MCF 10A (cell line): ENCODE results near the gene XRCC3. TPM values are rescaled to one million over a fixed set of nuclear protein-coding genes. Genes with fewer than 3 reads are reported as not detected.

ENCODE experiments used
- BruUV-seq: library from RNA; stranded (reverse); fragments of 400-500 nt; replicated peaks from 2 replicates; lab custom pipeline; 2021; lab: Mats Ljungman, UMichigan
- CTCF ChIA-PET: fragments of 300-600 bp; sonication (Branson Sonifier 250); formaldehyde crosslinking; extraction: SDS; loops from one replicate; lab custom pipeline; 2021; ENCODE audit warnings: antibody characterized with exemption, inconsistent platforms; lab: Yijun Ruan, JAX
- POLR2A ChIA-PET: fragments of 300-600, 350-650 bp; sonication (Branson Sonifier 250); formaldehyde crosslinking; extraction: SDS; loops from one replicate; lab custom pipeline; 2020; ENCODE audit warnings: antibody characterized with exemption, inconsistent platforms; lab: Yijun Ruan, JAX
- DNase-seq: peaks from one replicate; pipeline ENCODE4 v3.0.0-alpha.2; 2018; ENCODE audit not compliant: unreplicated experiment
- H3K27ac Mint-ChIP-seq: one replicate; pipeline ENCODE4 v1.8.0; 2022; ENCODE audit warnings: mild to moderate bottlenecking, low read depth, mixed read lengths; ENCODE audit not compliant: unreplicated experiment
- H3K27me3 Mint-ChIP-seq: one replicate; pipeline ENCODE4 v1.8.0; 2022; ENCODE audit warnings: mixed read lengths; ENCODE audit not compliant: insufficient read depth, unreplicated experiment
- H3K36me3 Mint-ChIP-seq: one replicate; pipeline ENCODE4 v1.8.0; 2022; ENCODE audit warnings: mild to moderate bottlenecking, moderate library complexity, mixed read lengths; ENCODE audit not compliant: insufficient read depth, unreplicated experiment
- H3K4me1 Mint-ChIP-seq: one replicate; pipeline ENCODE4 v1.8.0; 2022; ENCODE audit warnings: mixed read lengths; ENCODE audit not compliant: insufficient read depth, unreplicated experiment
- H3K4me3 Mint-ChIP-seq: one replicate; pipeline ENCODE4 v1.8.0; 2022; ENCODE audit warnings: mild to moderate bottlenecking, moderate library complexity, mixed read lengths; ENCODE audit not compliant: unreplicated experiment
- H3K9me3 Mint-ChIP-seq: one replicate; pipeline ENCODE4 v1.8.0; 2022; ENCODE audit warnings: mixed read lengths; ENCODE audit not compliant: unreplicated experiment
- CTCF ChIP-seq: fragments of 200-600 bp; IDR thresholded peaks from one replicate; pipeline ENCODE4 v1.8.0; 2022; ENCODE audit warnings: antibody characterized with exemption, mild to moderate bottlenecking; ENCODE audit not compliant: unreplicated experiment
- intact Hi-C: fragments of 100-400 bp; cut with micrococcal nuclease; formaldehyde crosslinking; loops from 2 replicates; pipeline ENCODE4 v1.14.1; 2022
- total RNA-seq: library from RNA; stranded (reverse); gene quantifications from 2 replicates; pipeline ENCODE4 v1.2.3, GENCODE V29; 2022

The XRCC3 gene
- total RNA-seq, 1 experiment from 2014 or later, result 17.5 TPM

GRCh38 chr14:103688441-103688840, 26.8 kb downstream of the XRCC3 start:
- TF ChIP-seq CTCF, result no peak
- ChIA-PET CTCF (interaction anchor here (0.6 to 0.8 kb wide), 2 partner anchors 121 to 1094 kb away, joined by 4 read pairs; no protein-coding TSS in a partner anchor), POLR2A (interaction anchor here (0.6 kb wide), 1 partner anchor 148 kb away, joined by 3 read pairs; no protein-coding TSS in a partner anchor)
- no peak for DNase-seq
- Mint-ChIP-seq H3K27ac (no peak overlapping the region), H3K4me1 (peaks cover 5% of the 10 kb centered on the region), H3K4me3 (no peak overlapping the region), H3K36me3 (peaks cover 74% of the 10 kb centered on the region), H3K9me3 (no peaks in the 10 kb centered on the region), H3K27me3 (no peaks in the 10 kb centered on the region)
- intact Hi-C loops, result no loop called here
- no TSS peak for BruUV-seq

GRCh38 chr14:103687712-103688111, 27.5 kb downstream of the XRCC3 start:
- Mint-ChIP-seq H3K36me3 (peaks cover 80% of the 10 kb centered on the region), H3K4me1 (no peaks in the 10 kb centered on the region), H3K9me3 (no peaks in the 10 kb centered on the region), H3K27ac (no peak overlapping the region), H3K4me3 (no peak overlapping the region), H3K27me3 (no peaks in the 10 kb centered on the region)
- DNase-seq, result no peak
- TF ChIP-seq CTCF, result no peak
- CTCF ChIA-PET, result interaction anchor here (0.8 kb wide), 1 partner anchor 120 kb away, joined by 4 read pairs; no protein-coding TSS in a partner anchor
- intact Hi-C loops, result no loop called here
- POLR2A ChIA-PET, result no interaction called here
- BruUV-seq, result no TSS peak

- Mint-ChIP-seq H3K4me1 (no peaks in the 10 kb centered on the region), H3K4me3 (no peak overlapping the region), H3K36me3 (peaks cover 81% of the 10 kb centered on the region), H3K27ac (no peak overlapping the region), H3K27me3 (no peaks in the 10 kb centered on the region), H3K9me3 (no peaks in the 10 kb centered on the region)
- intact Hi-C loops, result no loop called here
- POLR2A ChIA-PET, result no interaction called here
- no TSS peak for BruUV-seq
- CTCF ChIA-PET, result no interaction called here
- TF ChIP-seq CTCF, result no peak
- no peak for DNase-seq
Measured at GRCh38 chr14:103686831-103687485, 28.3 kb downstream of the XRCC3 start.

- Mint-ChIP-seq H3K9me3 (no peaks in the 10 kb centered on the region), H3K36me3 (peaks cover 87% of the 10 kb centered on the region), H3K4me3 (no peak overlapping the region), H3K27ac (no peak overlapping the region), H3K27me3 (no peaks in the 10 kb centered on the region), H3K4me1 (no peaks in the 10 kb centered on the region)
- CTCF ChIA-PET, result no interaction called here
- BruUV-seq, result no TSS peak
- POLR2A ChIA-PET, result no interaction called here
- no peak for DNase-seq
- no peak for TF ChIP-seq CTCF
- intact Hi-C loops, result no loop called here
Measured at GRCh38 chr14:103685276-103686211, 29.7 kb downstream of the XRCC3 start.
